Parathyroid adenoma (tissue), 2 donors: Measurements from ENCODE around the gene UQCC2.

Experiments
- H2AFZ ChIP-seq: fragments of 300-600 bp; sonication (generic); one replicate; pipeline ENCODE4 v1.7.0; 2017; ENCODE audit warnings: antibody characterized with exemption, mild to moderate bottlenecking
- H3K27ac ChIP-seq: fragments of 300-600 bp; sonication (generic); one replicate; pipeline ENCODE4 v1.7.0; 2017
- H3K27me3 ChIP-seq: fragments of 300-600 bp; sonication (generic); one replicate; pipeline ENCODE4 v1.7.0; 2017; ENCODE audit warnings: low read length; ENCODE audit not compliant: control insufficient read depth, insufficient read depth
- H3K36me3 ChIP-seq: fragments of 300-600 bp; sonication (generic); one replicate; pipeline ENCODE4 v1.7.0; 2017; ENCODE audit warnings: low read length; ENCODE audit not compliant: control insufficient read depth, insufficient read depth
- H3K4me1 ChIP-seq: fragments of 300-600 bp; sonication (generic); one replicate; pipeline ENCODE4 v1.7.0; 2017; ENCODE audit warnings: control low read depth
- H3K4me2 ChIP-seq: fragments of 300-600 bp; sonication (generic); one replicate; pipeline ENCODE4 v1.7.0; 2017; ENCODE audit warnings: low read length
- H3K4me3 ChIP-seq: fragments of 300-600 bp; sonication (generic); one replicate; pipeline ENCODE4 v1.7.0; 2017; ENCODE audit warnings: low read depth, low read length
- H3K79me2 ChIP-seq: fragments of 300-600 bp; sonication (generic); one replicate; pipeline ENCODE4 v1.7.0; 2017; ENCODE audit warnings: control low read depth
- H3K9ac ChIP-seq: fragments of 300-600 bp; sonication (generic); one replicate; pipeline ENCODE4 v1.7.0; 2017; ENCODE audit warnings: mild to moderate bottlenecking
- H3K9me3 ChIP-seq: fragments of 300-600 bp; sonication (generic); one replicate; pipeline ENCODE4 v1.7.0; 2017; ENCODE audit warnings: low read length; ENCODE audit not compliant: control insufficient read depth
- TF ChIP-seq, protein P1 (sequence below): fragments of 300-600 bp; sonication (generic); IDR thresholded peaks from one replicate; pipeline ENCODE4 v1.7.0; 2017; ENCODE audit warnings: antibody characterized with exemption, mild to moderate bottlenecking
- donor health status: primary hyperparathyroidism.

Gene UQCC2

DNA sequence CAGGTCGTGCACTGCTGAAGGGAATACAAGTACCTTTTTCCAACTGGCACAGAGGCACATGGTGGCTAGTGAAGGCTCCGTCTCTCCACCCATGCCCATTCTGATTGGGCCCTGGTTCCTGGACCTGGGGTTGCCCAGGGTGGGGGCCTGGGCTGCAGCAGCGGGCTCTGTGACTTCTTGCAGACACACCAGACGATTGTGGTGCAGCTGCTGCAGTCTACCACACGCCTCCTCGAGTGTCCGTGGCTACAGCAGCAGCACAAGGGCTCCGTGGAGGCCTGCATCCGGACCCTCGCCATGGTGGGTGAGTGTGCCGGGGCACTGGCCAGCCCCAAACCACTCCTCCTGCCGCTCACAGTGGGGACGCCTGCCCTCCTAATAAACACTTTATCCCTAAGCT lies 29.2 kb downstream of the UQCC2 start:
- Histone ChIP-seq H3K27me3 (no peaks in the 10 kb centered on the region), H3K4me2 (no peak overlapping the region), H3K9me3 (no peaks in the 10 kb centered on the region), H2AFZ (no peak overlapping the region), H3K79me2 (no peaks in the 10 kb centered on the region), H3K4me1 (no peaks in the 10 kb centered on the region), H3K9ac (no peak overlapping the region), H3K4me3 (no peak overlapping the region), H3K36me3 (no peaks in the 10 kb centered on the region), H3K27ac (no peak overlapping the region)
- TF ChIP-seq, protein P1, sequence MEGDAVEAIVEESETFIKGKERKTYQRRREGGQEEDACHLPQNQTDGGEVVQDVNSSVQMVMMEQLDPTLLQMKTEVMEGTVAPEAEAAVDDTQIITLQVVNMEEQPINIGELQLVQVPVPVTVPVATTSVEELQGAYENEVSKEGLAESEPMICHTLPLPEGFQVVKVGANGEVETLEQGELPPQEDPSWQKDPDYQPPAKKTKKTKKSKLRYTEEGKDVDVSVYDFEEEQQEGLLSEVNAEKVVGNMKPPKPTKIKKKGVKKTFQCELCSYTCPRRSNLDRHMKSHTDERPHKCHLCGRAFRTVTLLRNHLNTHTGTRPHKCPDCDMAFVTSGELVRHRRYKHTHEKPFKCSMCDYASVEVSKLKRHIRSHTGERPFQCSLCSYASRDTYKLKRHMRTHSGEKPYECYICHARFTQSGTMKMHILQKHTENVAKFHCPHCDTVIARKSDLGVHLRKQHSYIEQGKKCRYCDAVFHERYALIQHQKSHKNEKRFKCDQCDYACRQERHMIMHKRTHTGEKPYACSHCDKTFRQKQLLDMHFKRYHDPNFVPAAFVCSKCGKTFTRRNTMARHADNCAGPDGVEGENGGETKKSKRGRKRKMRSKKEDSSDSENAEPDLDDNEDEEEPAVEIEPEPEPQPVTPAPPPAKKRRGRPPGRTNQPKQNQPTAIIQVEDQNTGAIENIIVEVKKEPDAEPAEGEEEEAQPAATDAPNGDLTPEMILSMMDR: no peak

DNA sequence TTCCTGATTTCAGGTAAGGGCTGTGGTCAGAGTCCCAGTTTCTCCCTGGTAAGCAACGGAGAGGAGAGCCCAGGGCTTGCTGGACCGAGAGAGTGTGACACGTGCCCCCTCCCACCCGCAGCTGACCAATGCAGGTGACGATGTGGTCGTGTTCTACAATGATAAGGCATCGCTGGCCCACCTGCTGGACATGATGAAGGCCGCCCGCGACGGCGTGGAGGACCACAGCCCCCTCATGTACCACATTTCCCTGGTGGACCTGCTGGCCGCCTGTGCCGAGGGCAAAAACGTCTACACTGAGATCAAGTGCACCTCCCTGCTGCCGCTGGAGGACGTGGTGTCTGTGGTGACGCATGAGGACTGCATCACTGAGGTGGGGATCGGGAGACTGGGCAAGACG lies 31.7 kb downstream of the UQCC2 start:
- no peak overlapping the region for H3K9ac ChIP-seq
- no peak overlapping the region for H3K27ac ChIP-seq
- no peaks in the 10 kb centered on the region for H3K4me1 ChIP-seq
- no peaks in the 10 kb centered on the region for H3K9me3 ChIP-seq
- H3K79me2 ChIP-seq: no peaks in the 10 kb centered on the region
- no peak overlapping the region for H3K4me2 ChIP-seq
- no peak overlapping the region for H2AFZ ChIP-seq
- H3K27me3 ChIP-seq: no peaks in the 10 kb centered on the region
- no peak overlapping the region for H3K4me3 ChIP-seq
- TF ChIP-seq, protein P1: no peak
- no peaks in the 10 kb centered on the region for H3K36me3 ChIP-seq

DNA sequence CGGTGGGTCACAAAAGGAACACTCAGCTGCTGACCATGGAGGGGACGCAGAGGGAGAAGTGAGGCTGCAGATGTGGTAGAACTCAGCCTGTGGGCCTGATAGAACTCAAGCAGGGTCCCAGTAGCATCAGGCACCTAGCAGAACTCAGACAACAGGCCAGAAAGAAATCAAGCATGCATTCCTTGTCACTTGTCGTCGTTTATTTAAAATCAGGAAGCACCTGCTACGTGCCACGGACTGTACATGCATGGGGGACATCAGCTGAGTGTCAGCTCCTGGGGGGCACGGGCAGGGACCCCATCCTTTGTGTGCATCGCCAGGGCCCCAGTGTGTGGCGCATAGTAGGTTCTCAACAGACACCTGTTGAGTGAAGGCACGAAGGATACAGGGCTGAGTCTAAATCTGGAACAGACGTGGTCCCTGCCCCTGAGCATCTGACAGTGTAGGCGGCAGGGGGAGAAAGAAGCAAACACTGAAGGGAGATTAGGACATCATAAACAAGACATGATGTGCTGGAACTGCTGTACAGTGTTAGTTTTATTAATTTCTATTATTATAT lies 32.5 kb downstream of the UQCC2 start:
- Histone ChIP-seq H3K36me3 (no peaks in the 10 kb centered on the region), H3K9ac (no peak overlapping the region), H3K4me2 (no peak overlapping the region), H2AFZ (no peak overlapping the region), H3K4me1 (no peaks in the 10 kb centered on the region), H3K27ac (no peak overlapping the region), H3K9me3 (no peaks in the 10 kb centered on the region), H3K27me3 (no peaks in the 10 kb centered on the region), H3K4me3 (no peak overlapping the region), H3K79me2 (no peaks in the 10 kb centered on the region)
- TF ChIP-seq, protein P1: no peak

DNA sequence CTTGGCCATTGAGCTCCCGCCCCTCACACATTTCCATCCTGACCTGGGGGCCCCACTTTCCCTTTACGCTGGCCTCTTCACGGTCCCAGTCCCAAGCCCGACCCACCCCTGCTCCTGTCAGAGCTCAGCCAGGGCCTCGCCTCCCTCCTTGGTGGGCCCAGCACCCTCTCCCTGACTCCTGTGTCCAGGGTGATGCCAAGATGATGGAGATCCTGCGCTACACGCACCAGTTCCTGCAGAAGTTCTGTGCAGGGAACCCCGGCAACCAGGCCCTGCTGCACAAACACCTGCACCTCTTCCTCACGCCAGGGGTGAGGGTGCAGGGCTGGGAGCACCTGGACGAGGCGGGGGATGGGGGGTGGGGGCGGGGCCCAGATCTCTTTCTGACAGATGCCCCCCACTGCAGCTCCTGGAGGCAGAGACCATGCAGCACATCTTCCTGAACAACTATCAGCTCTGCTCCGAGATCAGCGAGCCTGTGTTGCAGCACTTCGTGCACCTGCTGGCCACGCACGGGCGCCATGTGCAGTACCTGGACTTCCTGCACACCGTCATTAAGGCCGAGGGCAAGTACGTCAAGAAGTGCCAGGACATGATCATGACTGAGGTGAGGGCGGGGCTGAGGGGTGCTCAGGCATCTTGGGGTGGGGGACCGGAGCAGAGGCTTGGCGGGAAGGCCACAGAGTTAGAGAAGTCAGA lies 33.1 kb downstream of the UQCC2 start:
- Histone ChIP-seq H3K9me3 (no peaks in the 10 kb centered on the region), H3K27ac (no peak overlapping the region), H3K9ac (no peak overlapping the region), H3K4me1 (no peaks in the 10 kb centered on the region), H3K27me3 (no peaks in the 10 kb centered on the region), H3K36me3 (no peaks in the 10 kb centered on the region), H2AFZ (no peak overlapping the region), H3K79me2 (no peaks in the 10 kb centered on the region), H3K4me3 (no peak overlapping the region), H3K4me2 (no peak overlapping the region)
- TF ChIP-seq, protein P1: no peak

DNA sequence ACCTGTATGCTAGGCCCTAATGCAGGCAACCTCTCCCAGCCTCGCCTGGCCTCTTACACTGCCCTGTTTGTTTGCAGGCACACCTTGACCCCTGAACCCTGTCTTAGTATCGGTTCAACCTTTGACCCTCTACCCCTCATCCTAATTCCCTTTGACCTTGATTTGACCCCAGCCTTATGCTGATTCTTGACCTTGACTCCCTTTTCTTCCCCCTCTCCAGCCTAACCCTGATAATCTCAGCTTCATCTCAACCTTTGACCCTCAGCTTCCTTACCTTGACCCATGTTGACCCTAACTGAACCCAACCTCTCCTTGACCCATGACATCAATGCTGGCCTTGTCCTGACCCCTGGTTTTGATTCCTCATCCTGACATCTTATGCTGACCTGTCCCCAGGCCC lies 33.8 kb downstream of the UQCC2 start:
- H3K36me3 ChIP-seq: no peaks in the 10 kb centered on the region
- TF ChIP-seq, protein P1: no peak
- no peak overlapping the region for H3K4me2 ChIP-seq

More for the DNA sequence above, 33.8 kb downstream of the UQCC2 start:
- Histone ChIP-seq H2AFZ (no peak overlapping the region), H3K27me3 (no peaks in the 10 kb centered on the region), H3K79me2 (no peaks in the 10 kb centered on the region), H3K9me3 (no peaks in the 10 kb centered on the region), H3K27ac (no peak overlapping the region), H3K4me1 (no peaks in the 10 kb centered on the region), H3K9ac (no peak overlapping the region), H3K4me3 (no peak overlapping the region)
